Suprapubic skin (tissue), 4 donors: ENCODE results near the gene ITPRID2. TPM values are rescaled to one million over a fixed set of nuclear protein-coding genes. Genes with fewer than 3 reads are reported as not detected.
"Not testable (repeated sequence)": the region's sequence is repeated elsewhere in the genome, so short reads cannot be mapped to it uniquely, and the experiment has no call there.

ENCODE experiments used
- DNase-seq, 2 donors: peaks; one replicate each; pipeline ENCODE4 v3.0.0-alpha.2; 2019; ENCODE audit warnings: low spot score in 2 of 2
- H3K27ac ChIP-seq: fragments of 200-600 bp; sonication (generic); one replicate; pipeline ENCODE4 v1.5.1; 2019
- H3K27me3 ChIP-seq: fragments of 200-600 bp; sonication (generic); one replicate; pipeline ENCODE4 v1.5.1; 2019
- H3K36me3 ChIP-seq: fragments of 200-600 bp; sonication (generic); one replicate; pipeline ENCODE4 v1.5.1; 2019
- H3K4me1 ChIP-seq: fragments of 200-600 bp; sonication (generic); one replicate; pipeline ENCODE4 v1.5.1; 2019
- H3K4me3 ChIP-seq: fragments of 200-600 bp; sonication (generic); one replicate; pipeline ENCODE4 v1.5.1; 2019; ENCODE audit warnings: mild to moderate bottlenecking
- H3K9me3 ChIP-seq: fragments of 200-600 bp; sonication (generic); one replicate; pipeline ENCODE4 v1.5.1; 2019
- EP300 ChIP-seq: sonication (generic); formaldehyde crosslinking; IDR thresholded peaks from one replicate; pipeline ENCODE4 v1.6.1; 2017; ENCODE audit warnings: antibody characterized with exemption
- POLR2A ChIP-seq, 2 donors: fragments of 450-650 bp; IDR thresholded peaks; one replicate each; pipeline ENCODE4 v1.6.1; 2017; ENCODE audit warnings: antibody characterized with exemption in 2 of 2, mild to moderate bottlenecking in 2 of 2, moderate library complexity in 2 of 2
- POLR2AphosphoS5 ChIP-seq, 3 donors: sonication (generic); formaldehyde crosslinking; IDR thresholded peaks; one replicate each; pipeline ENCODE4 v1.6.1; 2017; ENCODE audit warnings: antibody characterized with exemption in 3 of 3
- WGBS: methylation state at CpG from one replicate; pipeline ENCODE4 v1.1.5; 2018; 5-methylcytosine and 5-hydroxymethylcytosine counted together
- total RNA-seq, 4 donors: library from RNA; depleted of rRNA; stranded (reverse); fragments of >200 nt; gene quantifications; one replicate each; pipeline ENCODE4 v1.1.0, GENCODE V29; 2016
- TF ChIP-seq, protein P1 (sequence below), 2 donors: fragments of 200-600 bp in 1 of 2; fragments of 450-650 bp in 1 of 2; sonication (generic) in 1 of 2; IDR thresholded peaks; one replicate each; pipeline ENCODE4 v1.5.1; 2016 to 2019; ENCODE audit warnings: antibody characterized with exemption in 2 of 2, mild to moderate bottlenecking in 1 of 2, moderate library complexity in 1 of 2

Gene ITPRID2
- total RNA-seq, 4 donors from 2014 or later, result 172 to 288 (median 242) TPM

DNA sequence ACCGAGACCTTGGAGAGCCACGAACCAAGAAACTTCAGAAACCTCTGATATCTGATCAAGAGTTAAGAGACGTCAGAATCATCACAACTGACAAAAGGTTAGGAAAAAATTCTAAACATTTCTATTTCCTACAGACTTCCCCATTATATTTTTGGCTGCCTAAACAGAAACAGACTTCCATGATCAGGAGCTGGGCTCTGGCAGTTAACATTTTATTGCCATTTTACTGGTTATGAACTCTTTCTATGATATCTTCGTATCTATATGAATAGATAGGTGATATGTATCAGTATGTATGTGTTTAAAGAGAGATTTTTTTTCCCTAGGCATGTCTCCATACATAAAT lies 63.0 kb downstream of the ITPRID2 start:
- no peak for DNase-seq
- Histone ChIP-seq H3K4me3 (peak overlapping the region; percentile 41), H3K27me3 (no peaks in the 10 kb centered on the region), H3K36me3 (no peaks in the 10 kb centered on the region), H3K4me1 (peaks cover 12% of the 10 kb centered on the region), H3K27ac (no peak overlapping the region), H3K9me3 (no peaks in the 10 kb centered on the region)
- 19% methylated on average over 4 of the region's 4 CpGs for WGBS
- TF ChIP-seq POLR2A (IDR thresholded peaks at IDR 0.05) (no peak), POLR2AphosphoS5 (IDR thresholded peaks at IDR 0.05) (no peak), EP300 (no peak)
- TF ChIP-seq, protein P1, sequence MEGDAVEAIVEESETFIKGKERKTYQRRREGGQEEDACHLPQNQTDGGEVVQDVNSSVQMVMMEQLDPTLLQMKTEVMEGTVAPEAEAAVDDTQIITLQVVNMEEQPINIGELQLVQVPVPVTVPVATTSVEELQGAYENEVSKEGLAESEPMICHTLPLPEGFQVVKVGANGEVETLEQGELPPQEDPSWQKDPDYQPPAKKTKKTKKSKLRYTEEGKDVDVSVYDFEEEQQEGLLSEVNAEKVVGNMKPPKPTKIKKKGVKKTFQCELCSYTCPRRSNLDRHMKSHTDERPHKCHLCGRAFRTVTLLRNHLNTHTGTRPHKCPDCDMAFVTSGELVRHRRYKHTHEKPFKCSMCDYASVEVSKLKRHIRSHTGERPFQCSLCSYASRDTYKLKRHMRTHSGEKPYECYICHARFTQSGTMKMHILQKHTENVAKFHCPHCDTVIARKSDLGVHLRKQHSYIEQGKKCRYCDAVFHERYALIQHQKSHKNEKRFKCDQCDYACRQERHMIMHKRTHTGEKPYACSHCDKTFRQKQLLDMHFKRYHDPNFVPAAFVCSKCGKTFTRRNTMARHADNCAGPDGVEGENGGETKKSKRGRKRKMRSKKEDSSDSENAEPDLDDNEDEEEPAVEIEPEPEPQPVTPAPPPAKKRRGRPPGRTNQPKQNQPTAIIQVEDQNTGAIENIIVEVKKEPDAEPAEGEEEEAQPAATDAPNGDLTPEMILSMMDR (IDR thresholded peaks at IDR 0.05), result no peak

DNA sequence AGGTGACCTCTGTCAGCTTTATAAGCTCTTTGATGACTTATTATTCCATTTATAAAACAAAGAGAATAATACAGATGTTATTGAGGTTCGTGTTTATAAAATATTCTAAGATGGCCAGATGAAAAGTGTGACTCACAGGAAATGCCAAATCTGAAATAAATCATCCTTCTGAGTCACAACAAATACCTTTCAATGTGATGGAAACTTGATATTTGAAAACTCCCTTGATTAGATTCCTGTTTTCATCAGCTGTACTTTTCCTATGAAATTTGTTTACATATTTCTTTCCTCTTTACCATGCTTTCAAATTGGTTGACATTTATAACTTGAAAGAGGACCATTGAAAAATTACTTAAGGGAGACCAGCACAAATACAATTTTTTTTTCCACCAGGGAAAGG lies 63.5 kb downstream of the ITPRID2 start:
- no peak for DNase-seq
- Histone ChIP-seq H3K9me3 (no peaks in the 10 kb centered on the region), H3K4me3 (no peak overlapping the region), H3K4me1 (peaks cover 12% of the 10 kb centered on the region), H3K27me3 (no peaks in the 10 kb centered on the region), H3K27ac (no peak overlapping the region), H3K36me3 (no peaks in the 10 kb centered on the region)
- TF ChIP-seq EP300, result no peak
- no peak for TF ChIP-seq POLR2A (IDR thresholded peaks at IDR 0.05)
- TF ChIP-seq POLR2AphosphoS5 (IDR thresholded peaks at IDR 0.05), result no peak
- TF ChIP-seq, protein P1 (IDR thresholded peaks at IDR 0.05), result no peak
- WGBS, result 14% methylated on average over 1 of the region's 1 CpG

DNA sequence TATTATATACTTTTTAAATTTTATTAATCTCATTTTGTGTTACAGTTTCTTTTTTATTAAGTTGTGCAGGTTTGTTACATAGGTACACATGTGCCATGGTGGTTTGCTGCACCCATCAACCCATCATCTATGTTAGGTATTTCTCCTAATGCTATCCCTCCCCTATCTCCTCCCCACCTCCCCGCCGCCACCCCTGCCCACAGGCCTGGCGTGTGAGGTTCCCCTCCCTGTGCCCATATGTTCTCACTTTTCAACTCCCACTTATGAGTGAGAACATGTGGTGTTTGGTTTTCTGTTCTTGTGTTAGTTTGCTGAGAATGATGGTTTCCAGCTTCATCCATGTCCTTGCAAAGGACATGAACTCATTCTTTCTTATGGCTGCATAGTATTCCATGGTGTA lies 64.3 kb downstream of the ITPRID2 start:
- 81% methylated on average over 3 of the region's 3 CpGs for WGBS
- DNase-seq, H3K27me3 ChIP-seq, H3K27ac ChIP-seq, H3K9me3 ChIP-seq, H3K4me3 ChIP-seq, H3K36me3 ChIP-seq: not testable (repeated sequence)
- peaks cover 12% of the 10 kb centered on the region for H3K4me1 ChIP-seq

DNA sequence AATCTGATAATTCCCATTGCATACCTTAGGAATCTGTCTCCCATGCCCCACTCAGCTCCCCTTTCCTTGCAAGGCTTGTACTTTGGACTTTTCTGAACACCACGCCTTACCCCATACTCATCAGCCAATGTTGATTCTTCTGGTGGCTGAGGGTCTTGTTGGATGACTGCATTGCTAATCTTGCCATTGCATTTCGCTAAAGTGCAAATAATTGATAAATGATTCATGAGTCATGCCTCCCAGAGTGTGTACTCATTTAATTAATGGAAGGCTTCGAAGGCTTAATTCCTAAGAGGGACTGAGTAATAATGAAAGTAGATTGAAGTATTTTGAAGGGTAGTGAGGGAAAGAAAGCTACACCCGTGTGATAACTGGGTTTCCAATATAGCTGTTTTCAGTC lies 66.1 kb downstream of the ITPRID2 start:
- no peak for DNase-seq
- H3K36me3 ChIP-seq, result no peaks in the 10 kb centered on the region
- peaks cover 12% of the 10 kb centered on the region for H3K4me1 ChIP-seq
- 82% methylated on average over 4 of the region's 4 CpGs for WGBS
- no peak overlapping the region for H3K4me3 ChIP-seq
- H3K27me3 ChIP-seq, result no peaks in the 10 kb centered on the region
- H3K9me3 ChIP-seq, result no peaks in the 10 kb centered on the region
- TF ChIP-seq POLR2AphosphoS5 (IDR thresholded peaks at IDR 0.05) (no peak), EP300 (no peak), POLR2A (IDR thresholded peaks at IDR 0.05) (no peak)
- TF ChIP-seq, protein P1 (IDR thresholded peaks at IDR 0.05), result no peak
- H3K27ac ChIP-seq, result no peak overlapping the region

DNA sequence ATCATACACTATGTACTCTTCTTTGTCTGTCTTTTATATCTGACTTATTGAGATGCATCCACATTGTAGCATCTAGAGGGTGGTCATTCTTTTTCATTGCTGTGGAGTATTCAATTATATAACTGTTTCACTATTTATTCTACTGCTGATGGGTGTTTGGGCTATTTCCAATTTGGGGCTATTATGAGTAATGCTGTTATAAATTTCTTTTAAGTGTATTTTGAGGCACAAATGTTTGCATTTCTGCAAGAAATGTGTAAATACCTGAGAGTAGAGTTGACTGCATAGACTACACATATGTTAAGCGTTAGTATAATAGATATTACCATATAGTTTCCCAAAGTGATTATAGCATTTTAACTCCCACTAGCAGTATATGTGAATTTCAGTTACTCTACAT lies 67.2 kb downstream of the ITPRID2 start:
- no peak overlapping the region for H3K4me3 ChIP-seq
- 95% methylated on average over 1 of the region's 1 CpG for WGBS
- peaks cover 12% of the 10 kb centered on the region for H3K4me1 ChIP-seq
- TF ChIP-seq POLR2A (IDR thresholded peaks at IDR 0.05) (no peak), POLR2AphosphoS5 (IDR thresholded peaks at IDR 0.05) (no peak), EP300 (no peak)
- TF ChIP-seq, protein P1 (IDR thresholded peaks at IDR 0.05), result no peak
- H3K9me3 ChIP-seq, result no peaks in the 10 kb centered on the region
- no peak overlapping the region for H3K27ac ChIP-seq
- H3K36me3 ChIP-seq, result no peaks in the 10 kb centered on the region
- no peak for DNase-seq
- no peaks in the 10 kb centered on the region for H3K27me3 ChIP-seq

DNA sequence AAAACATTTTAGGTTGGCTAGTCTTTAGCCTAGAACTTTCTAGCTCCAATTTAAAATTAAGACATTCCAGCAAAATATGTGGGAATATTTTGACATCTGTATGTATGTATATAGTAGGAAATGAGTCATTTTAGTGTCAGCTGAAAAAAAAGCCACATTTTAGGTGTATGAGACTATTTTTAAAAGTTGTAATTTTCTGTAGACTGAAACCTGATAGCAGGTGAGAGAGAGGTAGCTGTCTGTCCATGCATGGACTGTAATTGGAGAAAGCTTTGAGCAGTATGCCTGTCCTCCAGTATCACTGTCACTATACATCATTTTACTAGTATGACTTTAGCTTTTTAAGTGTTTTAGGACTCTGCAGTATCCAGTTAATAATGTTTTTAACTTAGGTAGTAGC lies 68.0 kb downstream of the ITPRID2 start:
- TF ChIP-seq POLR2A (IDR thresholded peaks at IDR 0.05) (no peak), EP300 (no peak), POLR2AphosphoS5 (IDR thresholded peaks at IDR 0.05) (no peak)
- TF ChIP-seq, protein P1 (IDR thresholded peaks at IDR 0.05), result no peak
- Histone ChIP-seq H3K4me3 (no peak overlapping the region), H3K36me3 (no peaks in the 10 kb centered on the region), H3K27ac (no peak overlapping the region), H3K27me3 (no peaks in the 10 kb centered on the region), H3K9me3 (no peaks in the 10 kb centered on the region), H3K4me1 (peaks cover 5% of the 10 kb centered on the region)
- DNase-seq, result no peak

DNA sequence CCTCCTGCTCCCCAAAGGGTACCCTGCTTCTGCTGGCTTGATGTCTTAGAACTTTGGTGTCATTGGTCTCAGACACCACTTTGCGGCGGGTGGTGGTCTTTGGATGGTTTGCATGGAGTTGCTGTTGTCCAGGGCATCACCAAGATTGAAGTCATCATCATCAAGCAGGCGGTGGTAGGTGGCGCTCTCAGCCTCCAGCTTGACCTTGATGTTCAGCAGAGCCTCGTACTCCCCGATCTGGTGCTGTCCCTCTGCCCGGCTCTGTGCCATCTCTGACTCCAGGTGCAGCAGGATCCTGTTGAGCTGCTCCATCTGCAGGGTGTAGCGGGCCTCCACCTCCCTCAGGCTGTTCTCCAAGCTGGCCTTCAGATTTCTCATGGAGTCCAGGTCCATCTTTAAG lies 69.6 kb downstream of the ITPRID2 start:
- H3K4me3 ChIP-seq, DNase-seq, H3K36me3 ChIP-seq, H3K27me3 ChIP-seq, H3K4me1 ChIP-seq, H3K27ac ChIP-seq, H3K9me3 ChIP-seq: not testable (repeated sequence)
- 87% methylated on average over 8 of the region's 8 CpGs for WGBS
